Spleen (tissue), 11 donors: ENCODE data around the gene PCDH18. TPM values are rescaled to one million over a fixed set of nuclear protein-coding genes. Genes with fewer than 3 reads are reported as not detected.

Source experiments
- DNase-seq: peaks from one replicate; pipeline ENCODE4 v3.0.0-alpha.2; 2020
- H3K27ac ChIP-seq, 8 donors: fragments of 200-600 bp; sonication (generic) in 7 of 8; 1 replicate in 4 of 8; 2 replicates in 4 of 8; pipeline versions ENCODE4 v1.5.0 to v1.8.0; 2016 to 2021; ENCODE audit warnings: inconsistent platforms in 4 of 8, mild to moderate bottlenecking in 4 of 8, moderate library complexity in 1 of 8
- H3K27me3 ChIP-seq, 7 donors: fragments of 200-600 bp; sonication (generic) in 6 of 7; replicated peaks in 1 of 7; 1 replicate in 4 of 7; 2 replicates in 3 of 7; pipeline versions ENCODE4 v1.5.0 to v1.8.0; 2016 to 2021; ENCODE audit warnings: inconsistent platforms in 3 of 7, mild to moderate bottlenecking in 1 of 7
- H3K36me3 ChIP-seq, 6 donors: fragments of 200-600 bp; sonication (generic) in 5 of 6; 1 replicate in 4 of 6; 2 replicates in 2 of 6; pipeline versions ENCODE4 v1.5.0 to v1.8.0; 2016 to 2021; ENCODE audit warnings: inconsistent platforms in 2 of 6
- H3K4me1 ChIP-seq, 6 donors: fragments of 200-600 bp; sonication (generic) in 5 of 6; 1 replicate in 3 of 6; 2 replicates in 3 of 6; pipeline versions ENCODE4 v1.5.0 to v1.8.0; 2016 to 2021; ENCODE audit warnings: inconsistent platforms in 3 of 6
- H3K4me3 ChIP-seq, 8 donors: fragments of 200-600 bp; sonication (generic) in 7 of 8; 1 replicate in 4 of 8; 2 replicates in 4 of 8; pipeline versions ENCODE4 v1.5.0 to v1.8.0; 2016 to 2021; ENCODE audit warnings: inconsistent platforms in 4 of 8, mild to moderate bottlenecking in 4 of 8, moderate library complexity in 2 of 8
- H3K9me3 ChIP-seq, 8 donors: fragments of 200-600 bp; sonication (generic) in 7 of 8; 1 replicate in 4 of 8; 2 replicates in 4 of 8; pipeline versions ENCODE4 v1.5.0 to v1.8.0; 2016 to 2021; ENCODE audit warnings: inconsistent platforms in 4 of 8
- POLR2A ChIP-seq, 3 donors: fragments of 450-650 bp; IDR thresholded peaks; one replicate each; pipeline ENCODE4 v1.5.1; 2017; ENCODE audit warnings: antibody characterized with exemption in 3 of 3, mild to moderate bottlenecking in 1 of 3
- POLR2AphosphoS5 ChIP-seq, 3 donors: sonication (generic); formaldehyde crosslinking; IDR thresholded peaks; one replicate each; pipeline ENCODE4 v1.5.1; 2017; ENCODE audit warnings: antibody characterized with exemption in 3 of 3
- WGBS, 5 donors: extraction: QIAGEN DNeasy Blood & Tissue Kit in 3 of 5; methylation state at CpG; one replicate each; pipeline versions ENCODE4 v1.1.5 to v1.1.7; 2013 to 2018; 5-methylcytosine and 5-hydroxymethylcytosine counted together
- intact Hi-C: fragments of 100-400 bp; cut with DNase I; formaldehyde crosslinking; loops from one replicate; pipeline ENCODE4 v1.15.0; 2023; ENCODE audit warnings: low total_unique reads
- polyA plus RNA-seq, 3 donors: library from polyadenylated mRNA; stranded (reverse); fragments of 200-250 nt; gene quantifications; one replicate each; pipeline ENCODE4 v1.2.1, GENCODE V29; 2013
- total RNA-seq, 7 donors: library from RNA; depleted of rRNA in 3 of 7; stranded (reverse); fragments of >200 nt in 3 of 7; fragmentation: NEBNext Ultra II Directional in 4 of 7; extraction: Animal tissue kit (Norgen Biotek cat#: 25700) in 4 of 7; gene quantifications; one replicate each; pipeline versions ENCODE4 v1.1.0 to v1.2.1, GENCODE V29; 2016 to 2021
- TF ChIP-seq, protein P1 (sequence below), 11 experiments: fragments of 200-600 bp in 7 of 11; fragments of 450-650 bp in 4 of 11; sonication (generic) in 4 of 11; IDR thresholded peaks in 8 of 11; conservative IDR thresholded peaks in 3 of 11; 1 replicate in 7 of 11; 2 replicates in 4 of 11; pipeline versions ENCODE4 v1.4.0 to v1.8.0; 2016 to 2021; ENCODE audit warnings: antibody characterized with exemption in 11 of 11, inconsistent platforms in 4 of 11, mild to moderate bottlenecking in 1 of 11
- donor health status: healthy with polysubstance abuse.
- donor health status: DM: no; HTN: no; CAD: no; lungs with moderate emphysema.
- donor health status: DM: no; HTN: no; CAD: no.
- donor health status: Bipolar disorder and iron deficiency.
- donor health status: healthy.
- donor health status: DM: no; HTN: no; CAD: no.
- donor health status: DM: yes; HTN: yes; CAD: no.

Gene PCDH18
- total and polyA plus RNA-seq, 10 donors: 0.82 to 15.6 (median 6.1) TPM

DNA sequence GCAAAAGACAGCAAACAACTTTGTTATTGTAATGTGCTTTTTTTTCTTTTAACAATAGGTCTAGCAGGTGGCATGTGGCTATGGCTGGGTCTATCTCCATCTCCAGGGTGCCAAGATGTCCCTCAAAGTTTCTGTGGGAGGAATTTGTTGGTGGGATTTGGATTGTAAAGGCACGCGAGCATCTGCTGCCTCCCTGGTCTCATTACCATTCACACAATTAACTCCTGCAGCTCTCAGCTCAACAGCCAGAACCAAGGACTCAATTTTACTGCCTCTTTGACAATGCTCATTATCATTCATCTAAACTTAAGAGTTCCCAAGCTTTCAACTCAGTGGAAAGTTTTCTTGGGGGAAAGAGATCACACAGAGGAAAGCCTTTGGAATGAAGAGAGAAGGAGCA, 10.9 kb upstream of the PCDH18 start:
- Histone ChIP-seq H3K4me1 (no peaks in the 10 kb centered on the region), H3K27ac (no peak overlapping the region), H3K9me3 (peaks cover 0 to 1% (median 0%) of the 10 kb centered on the region in 8 donors), H3K27me3 (no peaks in the 10 kb centered on the region), H3K36me3 (no peaks in the 10 kb centered on the region), H3K4me3 (no peak overlapping the region)
- DNase-seq: no peak
- 67 to 89% (median 79%) methylated on average over 2 of the region's 2 CpGs for WGBS, 5 donors
- intact Hi-C loops: no loop called here
- TF ChIP-seq, protein P1, sequence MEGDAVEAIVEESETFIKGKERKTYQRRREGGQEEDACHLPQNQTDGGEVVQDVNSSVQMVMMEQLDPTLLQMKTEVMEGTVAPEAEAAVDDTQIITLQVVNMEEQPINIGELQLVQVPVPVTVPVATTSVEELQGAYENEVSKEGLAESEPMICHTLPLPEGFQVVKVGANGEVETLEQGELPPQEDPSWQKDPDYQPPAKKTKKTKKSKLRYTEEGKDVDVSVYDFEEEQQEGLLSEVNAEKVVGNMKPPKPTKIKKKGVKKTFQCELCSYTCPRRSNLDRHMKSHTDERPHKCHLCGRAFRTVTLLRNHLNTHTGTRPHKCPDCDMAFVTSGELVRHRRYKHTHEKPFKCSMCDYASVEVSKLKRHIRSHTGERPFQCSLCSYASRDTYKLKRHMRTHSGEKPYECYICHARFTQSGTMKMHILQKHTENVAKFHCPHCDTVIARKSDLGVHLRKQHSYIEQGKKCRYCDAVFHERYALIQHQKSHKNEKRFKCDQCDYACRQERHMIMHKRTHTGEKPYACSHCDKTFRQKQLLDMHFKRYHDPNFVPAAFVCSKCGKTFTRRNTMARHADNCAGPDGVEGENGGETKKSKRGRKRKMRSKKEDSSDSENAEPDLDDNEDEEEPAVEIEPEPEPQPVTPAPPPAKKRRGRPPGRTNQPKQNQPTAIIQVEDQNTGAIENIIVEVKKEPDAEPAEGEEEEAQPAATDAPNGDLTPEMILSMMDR (IDR thresholded peaks at IDR 0.05 in 8 of 11, conservative IDR thresholded peaks at IDR 0.05 in 3 of 11): no peak
- TF ChIP-seq POLR2A (IDR thresholded peaks at IDR 0.05) (no peak), POLR2AphosphoS5 (IDR thresholded peaks at IDR 0.05) (no peak)

DNA sequence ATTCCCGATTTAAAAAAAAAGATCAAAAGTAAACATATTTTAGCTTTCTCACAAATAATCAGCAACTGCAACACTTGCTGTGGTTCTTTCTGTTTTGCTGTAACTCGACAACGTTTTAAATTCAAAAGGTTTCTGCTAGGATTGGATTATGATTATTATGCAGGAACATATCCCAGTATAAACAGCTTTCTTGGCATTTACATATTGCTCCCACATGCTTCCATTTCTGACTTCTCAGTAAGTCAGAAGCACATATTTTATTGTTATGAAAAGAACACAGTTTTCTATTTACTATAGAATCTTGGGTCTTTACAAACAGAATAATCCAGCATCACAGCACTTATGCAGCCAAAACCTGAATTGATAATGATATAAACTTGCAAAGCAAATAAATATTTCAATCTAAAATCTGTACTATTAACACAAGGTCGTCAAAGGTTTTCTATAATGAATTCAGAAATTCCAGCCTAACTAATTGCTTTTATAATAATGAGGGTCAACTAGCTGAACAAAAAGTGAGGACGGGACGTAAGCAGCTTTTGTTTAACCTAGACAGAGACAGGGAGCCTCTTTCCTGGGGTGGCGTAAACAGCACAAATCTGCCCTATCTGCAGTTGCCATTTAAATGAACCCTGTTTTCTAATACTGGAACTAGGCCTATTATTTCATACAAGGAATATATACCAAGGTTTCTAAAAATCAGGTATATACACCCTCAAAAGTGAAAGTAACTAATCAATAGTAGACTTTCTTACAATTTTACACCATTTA, 9.8 kb upstream of the PCDH18 start:
- no peak overlapping the region for H3K27ac ChIP-seq
- no peaks in the 10 kb centered on the region for H3K4me1 ChIP-seq
- TF ChIP-seq, protein P1 (IDR thresholded peaks at IDR 0.05 in 8 of 11, conservative IDR thresholded peaks at IDR 0.05 in 3 of 11): no peak
- no peak for TF ChIP-seq POLR2A (IDR thresholded peaks at IDR 0.05)
- H3K27me3 ChIP-seq: no peaks in the 10 kb centered on the region
- WGBS, 5 donors: 60 to 67% (median 64%) methylated on average over 7 of the region's 7 CpGs
- H3K9me3 ChIP-seq: peaks cover 0 to 5% (median 0%) of the 10 kb centered on the region in 8 donors
- H3K4me3 ChIP-seq: no peak overlapping the region
- intact Hi-C loops: no loop called here
- no peak for DNase-seq
- no peaks in the 10 kb centered on the region for H3K36me3 ChIP-seq

DNA sequence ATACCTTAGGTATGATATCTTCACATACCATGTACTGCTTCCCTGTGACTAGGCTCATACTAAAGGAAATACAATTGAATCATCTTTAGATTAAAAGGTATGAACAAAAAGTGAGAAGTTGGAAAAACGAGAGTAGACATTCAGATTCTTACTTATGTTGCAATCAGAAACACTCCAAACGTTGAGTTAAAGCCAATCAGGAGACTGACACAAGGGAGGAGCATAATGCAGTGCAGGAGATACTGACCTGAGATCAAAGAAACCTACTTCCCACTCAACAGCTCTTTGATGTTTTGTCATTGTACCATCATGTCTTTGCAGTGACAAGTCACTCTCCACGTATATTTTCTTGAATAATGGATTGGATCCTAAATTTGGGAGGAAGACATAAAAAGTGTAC, 8.9 kb upstream of the PCDH18 start:
- Histone ChIP-seq H3K36me3 (no peaks in the 10 kb centered on the region), H3K9me3 (peaks cover 0 to 5% (median 0%) of the 10 kb centered on the region in 8 donors), H3K4me3 (no peak overlapping the region), H3K27me3 (no peaks in the 10 kb centered on the region), H3K27ac (no peak overlapping the region), H3K4me1 (no peaks in the 10 kb centered on the region)
- TF ChIP-seq POLR2A (IDR thresholded peaks at IDR 0.05) (no peak), POLR2AphosphoS5 (IDR thresholded peaks at IDR 0.05) (no peak)
- TF ChIP-seq, protein P1 (IDR thresholded peaks at IDR 0.05 in 8 of 11, conservative IDR thresholded peaks at IDR 0.05 in 3 of 11): no peak
- WGBS, 5 donors: 46 to 61% (median 53%) methylated on average over 3 of the region's 3 CpGs
- intact Hi-C loops: no loop called here
- no peak for DNase-seq

DNA sequence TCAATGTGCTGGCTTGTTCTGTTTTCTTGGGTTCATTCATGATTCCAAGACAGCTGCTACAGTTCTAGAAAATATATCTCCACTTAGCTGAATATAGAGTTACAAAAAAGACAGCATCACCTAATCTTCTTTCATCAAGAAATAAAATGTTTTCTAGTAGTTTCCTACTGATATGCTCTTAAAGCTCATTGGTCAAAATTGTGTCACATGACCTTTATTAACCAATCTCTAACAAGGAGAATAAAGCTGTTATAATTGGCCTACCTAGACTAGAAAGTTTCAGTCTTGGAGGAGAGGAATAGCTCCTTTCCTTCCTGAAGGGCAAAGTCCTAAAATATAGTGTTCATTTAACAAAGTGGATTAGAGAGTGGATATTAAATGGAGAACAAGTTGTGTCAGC, 8.1 kb upstream of the PCDH18 start:
- H3K4me3 ChIP-seq: no peak overlapping the region
- no peaks in the 10 kb centered on the region for H3K4me1 ChIP-seq
- H3K36me3 ChIP-seq: no peaks in the 10 kb centered on the region
- peaks cover 0 to 5% (median 0%) of the 10 kb centered on the region in 8 donors for H3K9me3 ChIP-seq
- H3K27ac ChIP-seq: no peak overlapping the region
- TF ChIP-seq POLR2AphosphoS5 (IDR thresholded peaks at IDR 0.05): no peak
- TF ChIP-seq, protein P1 (IDR thresholded peaks at IDR 0.05 in 8 of 11, conservative IDR thresholded peaks at IDR 0.05 in 3 of 11): no peak
- no peak for TF ChIP-seq POLR2A (IDR thresholded peaks at IDR 0.05)
- DNase-seq: no peak
- no peaks in the 10 kb centered on the region for H3K27me3 ChIP-seq
- intact Hi-C loops: no loop called here
